ENCODE data around the gene SAT2. TPM values are rescaled to one million over a fixed set of nuclear protein-coding genes. Genes with fewer than 3 reads are reported as not detected.
"Not testable (repeated sequence)": the region's sequence is repeated elsewhere in the genome, so short reads cannot be mapped to it uniquely, and the experiment has no call there.

The SAT2 gene
- polyA plus RNA-seq, 1 donor from 2014 or later = 37.7 TPM

GRCh38 chr17:7650509-7651096, 23.0 kb upstream of the SAT2 start, which contains the start of gene ATP1B2:
ATP1B2 (plus strand) TSS chr17:7650926; CDS start chr17:7651519, 593 bp downstream.
- H3K4me3 Mint-ChIP-seq = peak within 1 kb of the TSS; percentile 71 to 96 (median 88)
- peaks cover 0 to 3% (median 0%) of the 10 kb centered on the region in 3 donors for H3K9me3 Mint-ChIP-seq
- no peaks in the 10 kb centered on the region for H3K36me3 Mint-ChIP-seq
- H3K27ac Mint-ChIP-seq = peak within 1 kb of the TSS in 1 of 3 donors; percentile 64
- peaks cover 11 to 18% (median 12%) of the 10 kb centered on the region in 3 donors for H3K4me1 Mint-ChIP-seq
- H3K27me3 Mint-ChIP-seq = peaks cover 32% of the 10 kb centered on the region

GRCh38 chr17:7647018-7647417, 19.4 kb upstream of the SAT2 start:
- H3K27me3 Mint-ChIP-seq = peaks cover 29% of the 10 kb centered on the region
- no peaks in the 10 kb centered on the region for H3K36me3 Mint-ChIP-seq
- H3K4me1 Mint-ChIP-seq = peaks cover 6 to 21% (median 16%) of the 10 kb centered on the region in 3 donors
- peaks cover 0 to 3% (median 0%) of the 10 kb centered on the region in 3 donors for H3K9me3 Mint-ChIP-seq
- peak overlapping the region in 1 of 4 donors; percentile 45 for H3K4me3 Mint-ChIP-seq
- no peak overlapping the region for H3K27ac Mint-ChIP-seq

- peaks cover 0 to 3% (median 0%) of the 10 kb centered on the region in 3 donors for H3K9me3 Mint-ChIP-seq
- peaks cover 29% of the 10 kb centered on the region for H3K27me3 Mint-ChIP-seq
- H3K36me3 Mint-ChIP-seq = no peaks in the 10 kb centered on the region
- H3K4me1 Mint-ChIP-seq = peaks cover 4 to 21% (median 16%) of the 10 kb centered on the region in 3 donors
- H3K4me3 Mint-ChIP-seq = peak overlapping the region in 1 of 4 donors; percentile 43
- H3K27ac Mint-ChIP-seq = no peak overlapping the region
These were observed 18.8 kb upstream of the SAT2 start for GRCh38 chr17:7646457-7646856.

- peaks cover 15% of the 10 kb centered on the region for H3K27me3 Mint-ChIP-seq
- H3K4me1 Mint-ChIP-seq = peaks cover 1 to 8% (median 6%) of the 10 kb centered on the region in 3 donors
- H3K9me3 Mint-ChIP-seq = peaks cover 0 to 3% (median 0%) of the 10 kb centered on the region in 3 donors
- no peak overlapping the region for H3K27ac Mint-ChIP-seq
- no peaks in the 10 kb centered on the region for H3K36me3 Mint-ChIP-seq
- H3K4me3 Mint-ChIP-seq = peak overlapping the region in 2 of 4 donors; percentile 60 to 75
These were observed 17.2 kb upstream of the SAT2 start for GRCh38 chr17:7644775-7645174.

GRCh38 chr17:7641635-7642034, 14.0 kb upstream of the SAT2 start:
- peak overlapping the region in 1 of 4 donors; percentile 52 for H3K4me3 Mint-ChIP-seq
- H3K36me3 Mint-ChIP-seq, H3K9me3 Mint-ChIP-seq, H3K4me1 Mint-ChIP-seq, H3K27me3 Mint-ChIP-seq, H3K27ac Mint-ChIP-seq: not testable (repeated sequence)

- Mint-ChIP-seq H3K36me3 (no peaks in the 10 kb centered on the region), H3K4me1 (peaks cover 1 to 6% (median 6%) of the 10 kb centered on the region in 3 donors), H3K4me3 (no peak overlapping the region), H3K27ac (no peak overlapping the region), H3K9me3 (no peaks in the 10 kb centered on the region), H3K27me3 (no peaks in the 10 kb centered on the region)
These were observed 13.2 kb upstream of the SAT2 start for GRCh38 chr17:7640783-7641182.

GRCh38 chr17:7636163-7636562, 8.5 kb upstream of the SAT2 start:
- no peak overlapping the region for H3K27ac Mint-ChIP-seq
- H3K27me3 Mint-ChIP-seq = peaks cover 3% of the 10 kb centered on the region
- no peaks in the 10 kb centered on the region for H3K9me3 Mint-ChIP-seq

GRCh38 chr17:7634384-7634783, 6.8 kb upstream of the SAT2 start:
- H3K4me3 Mint-ChIP-seq = no peak overlapping the region
- no peak overlapping the region for H3K27ac Mint-ChIP-seq
- H3K4me1 Mint-ChIP-seq = peaks cover 0 to 2% (median 0%) of the 10 kb centered on the region in 3 donors
- no peaks in the 10 kb centered on the region for H3K36me3 Mint-ChIP-seq
- no peaks in the 10 kb centered on the region for H3K9me3 Mint-ChIP-seq
- peaks cover 3% of the 10 kb centered on the region for H3K27me3 Mint-ChIP-seq

More at GRCh38 chr17:7636163-7636562, 8.5 kb upstream of the SAT2 start:
- no peak overlapping the region for H3K4me3 Mint-ChIP-seq
- H3K4me1 Mint-ChIP-seq = peaks cover 0 to 2% (median 1%) of the 10 kb centered on the region in 3 donors
- no peaks in the 10 kb centered on the region for H3K36me3 Mint-ChIP-seq

GRCh38 chr17:7633093-7633492, 5.5 kb upstream of the SAT2 start:
- H3K4me3 Mint-ChIP-seq = no peak overlapping the region
- H3K4me1 Mint-ChIP-seq = peaks cover 0 to 2% (median 2%) of the 10 kb centered on the region in 3 donors
- H3K27me3 Mint-ChIP-seq = peaks cover 3% of the 10 kb centered on the region
- H3K9me3 Mint-ChIP-seq = no peaks in the 10 kb centered on the region
- H3K27ac Mint-ChIP-seq = no peak overlapping the region
- no peaks in the 10 kb centered on the region for H3K36me3 Mint-ChIP-seq

- H3K9me3 Mint-ChIP-seq = no peaks in the 10 kb centered on the region
- H3K27me3 Mint-ChIP-seq = peaks cover 3% of the 10 kb centered on the region
- no peaks in the 10 kb centered on the region for H3K36me3 Mint-ChIP-seq
- peaks cover 2 to 3% (median 3%) of the 10 kb centered on the region in 3 donors for H3K4me1 Mint-ChIP-seq
- H3K4me3 Mint-ChIP-seq = peak overlapping the region in 2 of 4 donors; percentile 17 to 51
- no peak overlapping the region for H3K27ac Mint-ChIP-seq
These were observed 4.9 kb upstream of the SAT2 start for GRCh38 chr17:7632492-7632894.

GRCh38 chr17:7631398-7632380, 4.1 kb upstream of the SAT2 start:
- Mint-ChIP-seq H3K36me3 (no peaks in the 10 kb centered on the region), H3K9me3 (no peaks in the 10 kb centered on the region), H3K4me3 (peak overlapping the region in 2 of 4 donors; percentile 17 to 51), H3K4me1 (peaks cover 3 to 6% (median 5%) of the 10 kb centered on the region in 3 donors), H3K27ac (no peak overlapping the region), H3K27me3 (peaks cover 3% of the 10 kb centered on the region)

GRCh38 chr17:7629939-7630571, 2.4 kb upstream of the SAT2 start, which contains the start of gene SHBG:
SHBG (plus strand) TSS chr17:7630135; CDS start chr17:7630173, 38 bp downstream.
- no peaks in the 10 kb centered on the region for H3K9me3 Mint-ChIP-seq
- peak within 1 kb of the TSS in 1 of 3 donors; percentile 3 for H3K27ac Mint-ChIP-seq
- H3K27me3 Mint-ChIP-seq = no peaks in the 10 kb centered on the region
- peak within 1 kb of the TSS in 2 of 4 donors; percentile 29 to 34 for H3K4me3 Mint-ChIP-seq
- H3K4me1 Mint-ChIP-seq = peaks cover 3 to 12% (median 5%) of the 10 kb centered on the region in 3 donors
- no peaks in the 10 kb centered on the region for H3K36me3 Mint-ChIP-seq

- peak overlapping the region; percentile 91 to 96 (median 94) for H3K4me3 Mint-ChIP-seq
- peak overlapping the region in 2 of 3 donors; percentile 78 to 89 for H3K27ac Mint-ChIP-seq
- no peaks in the 10 kb centered on the region for H3K27me3 Mint-ChIP-seq
- H3K9me3 Mint-ChIP-seq = no peaks in the 10 kb centered on the region
- no peaks in the 10 kb centered on the region for H3K36me3 Mint-ChIP-seq
- H3K4me1 Mint-ChIP-seq = peaks cover 3 to 10% (median 5%) of the 10 kb centered on the region in 3 donors
These were observed 718 bp downstream of the SAT2 start for GRCh38 chr17:7626956-7627249.

- peak overlapping the region in 1 of 3 donors; percentile 46 for H3K27ac Mint-ChIP-seq
- no peaks in the 10 kb centered on the region for H3K9me3 Mint-ChIP-seq
- no peaks in the 10 kb centered on the region for H3K27me3 Mint-ChIP-seq
- H3K4me1 Mint-ChIP-seq = peaks cover 3 to 10% (median 5%) of the 10 kb centered on the region in 3 donors
- H3K36me3 Mint-ChIP-seq = no peaks in the 10 kb centered on the region
- peak overlapping the region; percentile 91 to 96 (median 94) for H3K4me3 Mint-ChIP-seq
These were observed 1.3 kb downstream of the SAT2 start for GRCh38 chr17:7626307-7626706.
